GM08714 (cell line): Measurements from ENCODE around the gene NELFE.
"Not testable (repeated sequence)": the region's sequence is repeated elsewhere in the genome, so short reads cannot be mapped to it uniquely, and the experiment has no call there.

Source experiments
- H3K4me3 ChIP-seq: fragments of 200-500 bp; sonication (Bioruptor generic); 2 replicates; pipeline ENCODE4 v1.5.1; 2014; ENCODE audit warnings: mild to moderate bottlenecking, low read length, inconsistent platforms
- ZNF274 ChIP-seq: IDR thresholded peaks from 2 replicates; pipeline ENCODE4 v1.6.1; 2012; ENCODE audit warnings: mild to moderate bottlenecking, low read depth, low read length

The NELFE gene

DNA sequence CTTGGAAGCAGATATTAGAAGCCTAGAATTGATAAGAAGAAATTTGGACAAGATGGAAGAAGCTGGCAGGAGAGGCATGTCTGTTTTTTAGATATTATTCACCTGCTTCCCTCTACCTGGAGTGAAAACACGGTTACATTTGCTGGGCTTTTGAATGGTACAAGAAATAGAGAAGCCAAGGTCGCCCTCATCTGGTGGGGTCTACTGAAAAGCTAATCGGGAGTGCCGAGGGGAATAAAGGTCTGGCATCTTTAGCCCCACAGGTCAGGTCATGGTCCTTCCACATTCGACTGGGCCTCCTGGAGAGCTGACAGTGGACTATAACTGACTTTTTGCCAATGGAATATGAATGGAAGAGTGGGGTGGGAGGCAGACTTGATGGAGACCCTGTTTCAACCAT is 35.8 kb downstream of the NELFE start:
- TF ChIP-seq ZNF274, result no peak
- H3K4me3 ChIP-seq, result no peak overlapping the region

DNA sequence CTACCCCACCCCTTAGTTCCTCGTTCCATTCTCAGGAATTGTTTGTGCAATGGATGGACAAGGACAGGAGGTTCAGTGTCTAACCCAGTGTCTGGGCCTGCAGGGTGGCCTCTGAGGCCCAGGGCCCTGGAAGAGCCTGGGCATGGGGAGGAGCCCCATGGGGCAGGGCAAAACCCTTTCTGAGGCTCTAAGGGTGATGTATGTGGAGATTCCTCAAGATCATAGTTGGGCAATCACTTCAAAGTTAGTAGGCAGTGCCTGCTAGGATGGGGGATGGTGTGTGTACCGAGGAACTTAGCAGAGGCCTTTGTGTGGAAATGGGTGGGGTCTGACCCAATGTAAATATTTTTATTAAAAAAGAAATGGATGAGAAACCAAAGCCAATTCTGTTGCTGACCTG is 38.0 kb downstream of the NELFE start:
- TF ChIP-seq ZNF274, result no peak
- H3K4me3 ChIP-seq, result no peak overlapping the region

DNA sequence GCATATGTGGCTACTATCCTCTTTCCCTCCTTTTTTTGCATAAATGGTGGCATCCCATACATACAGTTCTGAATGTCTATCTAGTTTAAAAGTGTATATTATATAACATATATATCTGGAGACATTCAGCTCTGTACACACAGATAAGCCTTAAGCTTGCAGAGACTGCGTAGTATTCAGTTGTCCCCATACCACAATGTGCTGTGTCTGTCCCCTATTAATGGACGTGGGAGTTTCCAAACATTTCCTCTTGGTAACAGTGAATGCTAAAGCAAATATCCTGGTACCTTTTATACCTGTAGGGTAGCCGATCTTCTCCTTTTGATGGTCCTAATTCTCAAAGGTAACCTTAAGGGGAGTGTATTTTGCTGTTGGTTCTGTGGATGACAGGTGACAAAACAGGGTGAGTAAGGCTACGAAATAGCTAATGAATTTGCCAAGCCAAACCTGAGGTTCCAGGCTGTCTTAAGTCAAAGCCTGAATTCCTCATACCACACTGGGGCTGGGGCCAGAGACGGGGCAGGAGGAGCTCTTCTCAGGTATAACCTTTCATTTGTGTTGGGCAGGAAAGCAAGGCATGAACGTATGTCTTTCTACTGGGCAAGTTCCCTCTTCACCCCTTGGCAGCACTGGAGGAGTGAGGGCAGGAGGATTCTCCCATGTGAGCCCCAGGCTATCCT is 39.0 kb downstream of the NELFE start:
- TF ChIP-seq ZNF274, result no peak
- no peak overlapping the region for H3K4me3 ChIP-seq

DNA sequence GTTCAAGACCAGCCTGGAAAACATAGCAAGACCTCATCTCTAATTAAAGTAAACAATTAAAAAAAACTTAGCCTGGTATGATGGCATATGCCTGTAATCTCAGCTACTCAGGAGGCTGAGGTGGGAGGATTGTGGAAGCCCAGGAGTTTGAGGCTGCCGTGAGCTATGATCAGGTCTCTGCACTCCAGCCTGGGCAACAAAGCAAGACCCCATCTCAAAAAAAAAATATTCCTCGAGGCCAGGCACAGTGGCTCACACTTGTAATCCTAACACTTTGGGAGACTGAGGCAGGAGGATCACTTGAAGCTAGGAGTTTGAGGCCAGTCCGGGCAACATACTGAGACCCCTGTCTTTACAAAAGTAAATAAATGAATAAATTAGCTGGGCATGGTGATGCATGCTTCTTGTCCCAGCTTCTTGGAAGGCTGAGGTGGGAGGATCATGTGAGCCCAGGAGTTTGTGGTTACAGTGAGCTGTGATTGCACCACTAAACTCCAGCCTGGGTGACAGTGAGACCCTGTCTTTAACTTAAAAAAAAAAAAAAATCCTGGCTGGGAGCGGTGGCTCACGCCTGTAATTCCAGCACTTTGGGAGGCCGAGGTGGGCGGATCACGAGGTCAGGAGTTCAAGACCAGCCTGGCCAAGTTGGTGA is 40.6 kb downstream of the NELFE start:
- H3K4me3 ChIP-seq, result no peak overlapping the region
- TF ChIP-seq ZNF274, result no peak

DNA sequence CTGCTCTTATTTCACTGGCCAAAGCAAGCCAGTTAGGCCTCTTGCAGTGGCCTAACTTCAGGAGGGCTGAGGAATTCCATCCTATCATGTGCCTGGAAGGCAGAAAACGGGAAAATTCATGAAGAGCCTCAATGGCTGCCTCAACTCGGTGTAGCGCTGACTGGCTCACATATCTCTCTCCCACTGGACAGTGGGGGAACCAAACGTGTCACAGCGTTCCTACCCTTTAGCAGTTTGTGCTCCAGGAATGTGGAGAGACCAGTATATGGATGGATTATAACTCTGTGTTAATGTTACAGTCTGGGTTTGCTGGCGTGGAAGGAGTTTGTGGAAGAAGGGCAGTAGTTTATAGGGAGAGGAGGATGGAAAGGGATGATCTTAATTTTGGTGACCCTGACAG is 43.0 kb downstream of the NELFE start:
- no peak overlapping the region for H3K4me3 ChIP-seq
- TF ChIP-seq ZNF274, result no peak

DNA sequence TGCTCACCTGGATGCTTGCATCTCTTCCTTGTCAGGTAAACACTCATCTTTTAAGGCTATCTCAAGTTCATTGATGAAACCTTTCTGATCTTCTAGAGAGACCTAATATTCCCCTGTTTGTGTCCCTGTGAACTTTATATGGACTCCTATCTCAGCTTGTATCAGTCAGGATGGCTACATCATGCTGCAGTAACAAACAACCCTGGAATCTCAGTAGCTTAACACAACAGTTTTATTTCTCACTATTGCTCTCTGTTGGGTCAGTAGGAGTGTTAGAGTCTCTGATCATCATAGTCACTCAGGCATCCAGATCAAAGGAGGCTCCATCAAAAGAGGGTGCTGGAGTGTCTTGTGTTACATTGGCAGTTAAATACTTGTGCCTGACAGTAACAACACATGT is 43.4 kb downstream of the NELFE start:
- TF ChIP-seq ZNF274, result no peak
- H3K4me3 ChIP-seq, result no peak overlapping the region

DNA sequence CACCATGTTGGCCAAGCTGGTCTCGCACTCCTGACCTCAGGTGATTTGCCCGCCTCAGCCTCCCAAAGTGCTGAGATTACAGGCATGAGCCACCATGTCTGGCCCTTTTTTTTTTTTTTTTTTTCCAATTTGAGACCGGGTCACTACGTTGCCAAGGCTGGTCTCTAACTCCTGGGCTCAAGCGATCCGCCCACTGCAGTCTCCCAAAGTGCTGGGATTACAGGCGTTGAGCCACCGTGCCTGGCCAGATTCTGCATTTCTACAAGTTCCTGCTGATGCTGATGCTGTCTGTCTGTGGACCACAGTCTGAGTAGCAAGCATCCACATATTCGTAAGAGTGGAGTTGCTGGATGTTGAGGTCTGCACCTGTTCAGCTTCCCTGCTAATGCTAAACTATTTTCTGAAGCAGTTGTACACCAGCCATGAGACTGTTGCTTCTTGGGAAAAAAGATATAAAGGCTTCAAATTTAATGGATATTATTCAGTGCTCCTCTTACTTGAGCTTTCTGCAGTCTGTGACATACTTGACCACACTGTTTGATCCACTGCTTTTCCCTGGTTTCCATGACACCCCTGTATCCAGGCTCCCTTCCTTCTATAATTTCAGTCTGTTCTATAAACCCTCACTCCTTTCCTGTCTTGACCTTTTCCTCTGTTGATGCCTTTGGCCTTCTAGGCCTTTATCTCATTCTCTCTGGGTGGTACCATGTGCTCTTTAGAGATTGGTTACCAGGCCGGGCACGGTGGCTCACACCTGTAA is 46.8 kb downstream of the NELFE start:
- TF ChIP-seq ZNF274, result no peak
- H3K4me3 ChIP-seq, result no peak overlapping the region

DNA sequence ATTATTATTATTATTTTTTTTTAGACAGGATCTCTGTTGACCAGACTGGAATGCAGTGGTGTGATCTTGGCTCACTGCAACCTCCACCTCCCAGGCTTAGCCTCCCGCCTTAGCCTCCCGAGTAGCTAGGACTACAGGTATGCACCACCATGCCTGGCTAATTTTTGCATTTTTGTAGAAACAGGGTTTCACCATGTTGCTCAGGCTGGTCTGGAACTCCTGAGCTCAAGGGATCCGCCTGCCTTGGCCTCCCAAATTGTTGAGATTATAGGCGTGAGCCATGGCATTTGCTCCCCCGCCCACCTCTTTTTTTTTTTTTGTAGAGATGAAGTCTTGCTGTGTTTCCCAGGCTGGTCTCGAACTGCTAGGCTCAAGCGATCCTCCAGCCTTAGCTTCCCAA is 49.5 kb downstream of the NELFE start:
- H3K4me3 ChIP-seq, result not testable (repeated sequence)

DNA sequence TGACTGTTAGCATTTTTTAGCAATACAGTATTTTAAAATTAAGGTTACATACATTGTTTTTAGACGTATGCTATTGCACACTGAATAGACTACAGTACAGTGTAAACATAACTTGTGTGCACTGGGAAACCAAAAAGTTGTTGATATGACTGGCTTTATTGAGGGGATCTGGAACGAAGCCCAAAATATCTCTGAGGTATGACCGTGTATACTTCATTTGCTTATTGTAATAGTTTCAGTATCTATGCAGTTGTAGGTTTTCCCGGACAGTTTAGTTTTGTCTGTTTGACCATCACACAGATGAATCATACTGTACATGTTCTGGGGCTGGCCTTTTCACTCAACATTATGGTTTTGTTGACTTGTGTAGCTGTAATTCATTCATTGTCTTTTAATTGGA is 50.0 kb downstream of the NELFE start:
- no peak overlapping the region for H3K4me3 ChIP-seq
- no peak for TF ChIP-seq ZNF274

DNA sequence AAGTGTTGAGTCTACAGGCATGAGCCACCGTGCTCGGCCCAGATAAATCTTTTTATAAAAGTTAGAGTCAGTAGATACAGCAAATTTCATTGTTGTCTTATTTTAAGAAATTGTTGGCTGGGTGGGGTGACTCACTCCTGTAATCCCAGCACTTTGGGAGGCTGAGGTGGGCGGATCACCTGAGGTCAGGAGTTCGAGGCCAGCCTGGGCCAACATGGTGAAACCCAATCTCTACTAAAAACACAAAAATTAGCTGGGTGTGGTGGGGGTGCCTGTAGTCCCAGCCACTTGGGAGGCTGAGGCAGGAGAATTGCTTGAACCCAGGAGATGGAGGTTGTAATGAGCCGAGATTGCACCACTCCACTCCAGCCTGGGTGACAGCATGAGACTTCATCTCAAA is 50.5 kb downstream of the NELFE start:
- not testable (repeated sequence) for H3K4me3 ChIP-seq

DNA sequence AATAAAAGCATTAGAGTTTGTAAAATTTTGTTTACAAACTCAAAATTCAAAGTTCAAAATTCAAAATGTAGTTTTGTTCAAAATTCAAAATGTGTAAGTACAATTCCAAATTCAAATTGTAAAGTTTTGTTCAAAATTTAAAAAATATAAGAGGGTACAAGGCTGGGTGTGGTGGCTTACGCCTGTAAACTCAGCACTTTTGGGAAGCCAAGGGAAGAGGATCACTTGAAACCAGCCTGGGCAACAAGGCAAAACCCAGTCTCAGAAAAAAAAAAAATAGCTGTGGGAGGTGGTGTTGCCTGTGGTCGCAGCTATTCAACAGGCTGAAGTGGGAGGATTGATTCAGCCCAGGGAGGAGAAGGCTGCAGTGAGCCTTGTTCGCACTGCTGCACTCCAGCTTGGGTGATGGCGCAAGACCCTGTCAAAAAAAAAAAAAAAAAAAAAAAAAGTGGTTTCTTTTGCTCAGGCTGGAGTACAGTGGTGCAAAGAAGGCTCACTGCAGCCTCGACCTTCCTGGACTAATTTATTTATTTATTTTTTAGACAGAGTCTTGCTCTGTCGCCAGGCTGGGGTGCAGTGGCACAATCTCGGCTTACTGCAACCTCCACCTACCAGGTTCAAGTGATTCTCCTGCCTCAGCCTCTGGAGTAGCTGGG is 51.5 kb downstream of the NELFE start:
- TF ChIP-seq ZNF274, result no peak
- no peak overlapping the region for H3K4me3 ChIP-seq

DNA sequence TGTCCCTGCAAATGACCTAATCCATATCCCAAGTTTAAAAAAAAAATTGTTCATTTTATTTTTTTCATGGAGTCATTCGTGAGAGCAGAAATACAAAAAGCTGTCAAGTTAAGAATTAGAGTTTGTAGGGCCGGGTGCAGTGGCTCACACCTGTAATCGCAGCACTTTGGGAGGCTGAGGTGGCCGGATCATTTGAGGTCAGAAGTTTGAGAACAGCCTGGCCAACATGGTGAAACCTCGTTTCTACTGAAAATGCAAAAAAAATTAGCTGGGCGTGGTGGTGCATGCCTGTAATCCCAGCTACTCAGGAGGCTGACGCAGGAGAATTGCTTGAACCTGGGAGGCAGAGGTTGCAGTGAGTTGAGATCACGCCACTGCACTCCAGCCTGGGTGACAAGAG is 52.0 kb downstream of the NELFE start:
- not testable (repeated sequence) for H3K4me3 ChIP-seq

DNA sequence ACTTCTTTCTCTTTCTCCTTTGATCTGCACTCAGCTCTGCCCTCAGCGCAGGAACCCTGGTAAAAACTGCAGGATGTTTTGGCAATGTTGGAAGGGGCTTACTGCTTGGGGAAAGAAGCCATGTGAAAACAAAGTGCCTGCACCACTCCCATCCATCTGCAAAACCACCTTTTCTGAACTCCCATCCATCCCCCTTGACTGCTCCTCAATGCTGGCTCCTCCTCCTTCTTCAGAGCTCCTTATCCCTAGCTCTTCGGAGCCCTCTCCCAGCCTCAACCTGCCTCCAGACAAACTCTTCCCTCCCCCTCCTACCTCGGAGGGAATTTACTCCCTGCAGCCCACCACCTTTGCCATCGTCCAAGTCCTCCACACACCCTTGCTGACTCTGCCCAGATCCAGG is 52.6 kb downstream of the NELFE start:
- no peak overlapping the region for H3K4me3 ChIP-seq
- TF ChIP-seq ZNF274, result no peak

DNA sequence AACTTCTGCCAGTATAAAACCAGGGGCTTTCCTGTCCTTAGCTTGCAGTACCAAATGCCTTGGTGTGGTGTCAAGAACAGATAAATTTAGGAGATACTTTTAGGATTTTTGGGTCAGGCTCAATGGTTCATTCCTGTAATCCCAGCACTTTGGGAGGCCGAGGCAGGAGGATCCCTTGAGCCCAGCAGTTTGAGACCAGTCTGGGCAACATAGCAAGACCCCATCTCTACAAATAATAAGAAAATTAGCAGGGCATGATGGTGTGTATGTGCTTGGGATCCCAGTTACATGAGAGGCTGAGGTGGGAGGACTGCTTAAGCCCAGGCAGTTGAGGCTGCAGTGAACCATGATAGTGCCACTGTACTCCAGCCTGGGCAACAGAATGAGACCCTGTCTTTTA is 53.7 kb downstream of the NELFE start:
- no peak for TF ChIP-seq ZNF274

DNA sequence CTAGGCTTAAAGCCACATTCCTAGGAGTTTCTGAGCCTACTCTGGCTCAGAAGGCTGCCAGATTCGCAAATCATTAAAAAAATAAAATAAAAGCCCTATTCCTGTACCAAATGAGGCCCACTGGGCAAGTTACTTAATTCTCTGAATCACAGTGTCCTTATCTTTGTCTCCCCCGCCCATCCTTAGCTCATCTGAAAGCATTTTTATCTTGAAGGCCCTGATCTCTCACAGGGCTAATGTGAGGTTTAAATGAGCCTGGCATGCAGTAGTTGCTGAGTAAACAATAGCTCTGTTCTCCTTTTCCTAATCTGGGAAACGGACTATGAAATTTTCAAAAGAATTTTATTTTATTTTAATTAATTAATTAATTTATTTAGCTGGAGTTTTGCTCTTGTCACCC is 54.8 kb downstream of the NELFE start:
- no peak for TF ChIP-seq ZNF274
- H3K4me3 ChIP-seq, result no peak overlapping the region

More for the DNA sequence above, 53.7 kb downstream of the NELFE start:
- H3K4me3 ChIP-seq, result no peak overlapping the region
